Anterior cingulate cortex (tissue), 58 donors: Measurements from ENCODE around the gene PRIMPOL.
A peak's percentile ranks its signal among the peaks of the same experiment; 100 is the strongest.
"Not testable (repeated sequence)": the region's sequence is repeated elsewhere in the genome, so short reads cannot be mapped to it uniquely, and the experiment has no call there.

ENCODE experiments used
- DNase-seq, 58 donors: peaks; one replicate each; lab custom pipeline; 2025; lab: John Stamatoyannopoulos, UW

The PRIMPOL gene

GRCh38 chr4:184636144-184636543, 13.4 kb upstream of the PRIMPOL start:
- DNase-seq: no peak

GRCh38 chr4:184636897-184637296, 12.6 kb upstream of the PRIMPOL start:
- DNase-seq: no peak

GRCh38 chr4:184641022-184641421, 8.5 kb upstream of the PRIMPOL start:
- no peak for DNase-seq

GRCh38 chr4:184641451-184641850, 8.1 kb upstream of the PRIMPOL start:
- no peak for DNase-seq

- DNase-seq: no peak
These were observed 5.8 kb upstream of the PRIMPOL start for GRCh38 chr4:184643731-184644130.

- no peak for DNase-seq
These were observed 4.8 kb upstream of the PRIMPOL start for GRCh38 chr4:184644553-184645307.

GRCh38 chr4:184645904-184646610, 3.5 kb upstream of the PRIMPOL start:
- peak in 14 of 58 donors; percentile 1 to 48 (median 18) for DNase-seq

GRCh38 chr4:184647266-184648053, 2.1 kb upstream of the PRIMPOL start:
- no peak for DNase-seq

GRCh38 chr4:184648054-184648312, 1.6 kb upstream of the PRIMPOL start:
- DNase-seq: no peak

GRCh38 chr4:184648313-184649025, 1.1 kb upstream of the PRIMPOL start:
- DNase-seq: peak in 49 of 58 donors; percentile 13 to 68 (median 48)

GRCh38 chr4:184649971-184650855, 675 bp downstream of the PRIMPOL start:
- DNase-seq: peak in 11 of 58 donors; percentile 25 to 49 (median 36)

GRCh38 chr4:184651899-184652298, 2.4 kb downstream of the PRIMPOL start:
- no peak for DNase-seq

- DNase-seq: not testable (repeated sequence)
These were observed 3.1 kb downstream of the PRIMPOL start for GRCh38 chr4:184652681-184653080.

GRCh38 chr4:184653650-184654049, 4.1 kb downstream of the PRIMPOL start:
- DNase-seq: no peak

- DNase-seq: no peak
These were observed 6.6 kb downstream of the PRIMPOL start for GRCh38 chr4:184655889-184656869.

- DNase-seq: no peak
These were observed 7.6 kb downstream of the PRIMPOL start for GRCh38 chr4:184657144-184657543.

- DNase-seq: not testable (repeated sequence)
These were observed 8.3 kb downstream of the PRIMPOL start for GRCh38 chr4:184657820-184658219.

GRCh38 chr4:184660978-184661377, 11.4 kb downstream of the PRIMPOL start:
- no peak for DNase-seq
